ENCODE measurements around the gene TSC1. TPM values are rescaled to one million over a fixed set of nuclear protein-coding genes. Genes with fewer than 3 reads are reported as not detected.

The TSC1 gene
- total and polyA plus RNA-seq, 12 donors = 29.4 to 87.7 (median 43.9) TPM

DNA sequence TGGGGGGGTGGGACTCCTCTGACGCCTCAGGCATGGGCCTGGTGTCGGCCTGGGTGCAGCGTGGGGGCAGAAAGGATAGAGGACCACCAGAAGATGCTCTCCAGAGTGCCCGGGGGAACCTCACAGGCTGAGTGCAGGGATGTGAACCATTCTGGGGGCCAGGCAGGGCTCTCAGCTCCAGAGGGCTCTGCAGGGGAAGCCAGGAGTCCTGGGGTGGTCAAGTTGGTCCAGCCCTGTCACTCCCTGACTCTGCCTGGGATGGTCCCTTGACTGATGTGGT, 40.6 kb upstream of the TSC1 start:
- H3K27me3 ChIP-seq = peaks cover 5% of the 10 kb centered on the region
- no peak overlapping the region for H3K27ac ChIP-seq
- H3K4me1 ChIP-seq (replicated peaks in 1 of 2) = peaks cover 0 to 5% of the 10 kb centered on the region in 2 donors
- no peaks in the 10 kb centered on the region for H3K36me3 ChIP-seq (replicated peaks in 1 of 2)
- intact Hi-C loops (cut with DNase I) = no loop called here
- TF ChIP-seq POLR2A (IDR thresholded peaks at IDR 0.05) = no peak
- TF ChIP-seq CTCF (IDR thresholded peaks at IDR 0.05) = no peak
- H3K4me3 ChIP-seq = no peak overlapping the region
- no peak for DNase-seq
- no peaks in the 10 kb centered on the region for H3K9me3 ChIP-seq (replicated peaks in 1 of 3)
- WGBS, 4 donors = 52 to 92% (median 65%) methylated on average over 4 of the region's 4 CpGs; no CpG with 5 or more reads in 1 of the 4 donors

DNA sequence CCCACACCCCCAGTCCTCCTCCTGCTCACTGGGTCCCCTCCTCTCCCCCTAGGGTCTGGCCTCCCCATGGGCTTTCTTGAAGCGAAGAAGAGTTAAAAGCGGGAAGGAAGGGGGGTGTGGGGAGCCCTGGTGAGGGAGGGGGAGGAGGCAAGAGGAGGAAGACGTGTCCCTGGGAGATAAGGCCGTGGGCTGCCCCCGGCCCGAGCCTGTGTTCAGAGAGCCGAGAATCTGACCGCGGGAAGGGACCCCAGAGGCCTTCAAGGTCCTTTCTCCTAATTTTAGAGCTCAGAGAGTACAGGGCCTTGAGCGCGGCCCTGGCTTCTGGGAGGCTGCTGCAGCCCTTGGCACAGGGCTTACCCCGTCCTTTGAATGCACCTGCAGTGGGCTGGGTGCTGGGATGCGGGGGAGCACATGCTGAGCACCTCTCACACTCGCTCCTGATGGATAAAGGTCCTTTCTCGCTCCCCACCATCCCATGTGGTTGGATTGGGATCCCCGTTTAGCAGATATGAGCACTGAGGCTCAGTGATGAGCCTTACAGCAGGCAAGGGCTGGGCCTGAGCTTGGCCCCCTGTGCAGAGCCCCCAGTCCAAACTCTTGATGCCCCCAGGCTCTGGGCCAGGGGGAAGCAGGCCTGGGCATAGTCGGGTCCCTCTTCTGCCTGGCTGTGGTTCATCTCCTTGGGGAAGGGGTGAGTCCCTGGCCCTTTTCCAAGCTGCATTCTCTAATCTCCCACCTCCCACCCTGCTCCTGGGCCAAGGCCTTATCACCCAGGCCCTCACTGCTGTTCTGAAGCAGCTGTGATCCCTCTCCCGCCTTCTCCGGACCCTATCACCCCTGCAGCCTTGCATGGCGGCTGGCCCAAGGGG, 40.0 kb upstream of the TSC1 start:
- H3K4me1 ChIP-seq (replicated peaks in 1 of 2) = peaks cover 0 to 5% of the 10 kb centered on the region in 2 donors
- no peak for TF ChIP-seq POLR2A (IDR thresholded peaks at IDR 0.05)
- no peak for TF ChIP-seq CTCF (IDR thresholded peaks at IDR 0.05)
- intact Hi-C loops (cut with DNase I) = no loop called here
- no peaks in the 10 kb centered on the region for H3K36me3 ChIP-seq (replicated peaks in 1 of 2)
- H3K9me3 ChIP-seq (replicated peaks in 1 of 3) = no peaks in the 10 kb centered on the region
- DNase-seq = no peak
- H3K27ac ChIP-seq = no peak overlapping the region
- WGBS, 4 donors = 24 to 35% (median 30%) methylated on average over 12 to 20 of the region's 20 CpGs
- H3K4me3 ChIP-seq = no peak overlapping the region
- H3K27me3 ChIP-seq = peaks cover 5% of the 10 kb centered on the region

GRCh38 chr9:132983491-132984201, 39.2 kb upstream of the TSC1 start:
- intact Hi-C loops (cut with DNase I) = no loop called here
- no peaks in the 10 kb centered on the region for H3K9me3 ChIP-seq (replicated peaks in 1 of 3)
- TF ChIP-seq CTCF (IDR thresholded peaks at IDR 0.05) = no peak
- TF ChIP-seq POLR2A (IDR thresholded peaks at IDR 0.05) = no peak
- H3K27me3 ChIP-seq = peaks cover 9% of the 10 kb centered on the region
- peaks cover 0 to 5% of the 10 kb centered on the region in 2 donors for H3K4me1 ChIP-seq (replicated peaks in 1 of 2)
- 76 to 81% (median 77%) methylated on average over 10 to 11 of the region's 11 CpGs for WGBS, 4 donors
- H3K27ac ChIP-seq = no peak overlapping the region
- DNase-seq = no peak
- H3K36me3 ChIP-seq (replicated peaks in 1 of 2) = no peaks in the 10 kb centered on the region
- H3K4me3 ChIP-seq = no peak overlapping the region

DNA sequence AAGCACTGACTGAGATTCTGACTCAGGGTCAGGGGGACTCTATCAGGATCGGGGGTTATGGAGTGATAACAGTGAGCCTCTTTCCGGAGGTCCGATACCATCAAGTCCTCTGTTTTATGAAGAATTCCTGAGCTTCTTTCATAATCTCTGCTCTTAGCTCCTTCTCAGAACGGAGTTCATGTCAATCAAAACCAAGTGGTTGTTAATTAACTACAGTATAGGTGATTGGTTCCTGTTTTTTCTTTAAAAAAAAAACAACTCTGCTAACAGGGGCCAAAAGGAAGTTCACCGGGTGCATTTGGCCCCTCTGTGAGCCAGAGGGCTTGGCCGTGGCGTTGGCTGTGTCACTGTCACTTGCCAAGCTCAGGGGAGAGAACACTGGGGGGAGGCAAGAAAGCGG, 38.0 kb upstream of the TSC1 start:
- no peak for DNase-seq
- intact Hi-C loops (cut with DNase I) = no loop called here
- TF ChIP-seq CTCF (IDR thresholded peaks at IDR 0.05) (no peak), POLR2A (IDR thresholded peaks at IDR 0.05) (no peak)
- Histone ChIP-seq H3K4me1 (replicated peaks in 1 of 2) (peaks cover 0 to 5% of the 10 kb centered on the region in 2 donors), H3K9me3 (replicated peaks in 1 of 3) (no peaks in the 10 kb centered on the region), H3K36me3 (replicated peaks in 1 of 2) (no peaks in the 10 kb centered on the region), H3K4me3 (no peak overlapping the region), H3K27me3 (peaks cover 10% of the 10 kb centered on the region), H3K27ac (no peak overlapping the region)
- WGBS, 4 donors = 64 to 73% (median 67%) methylated on average over 8 of the region's 8 CpGs
